OCI-LY7 (cell line): Measurements from ENCODE around the gene ZNF792. TPM values are rescaled to one million over a fixed set of nuclear protein-coding genes. Genes with fewer than 3 reads are reported as not detected.
"Not testable (repeated sequence)": the region's sequence is repeated elsewhere in the genome, so short reads cannot be mapped to it uniquely, and the experiment has no call there.

Source experiments
- BruUV-seq: library from RNA; stranded (reverse); fragments of 400-500 nt; replicated peaks from 2 replicates; lab custom pipeline; 2021; lab: Mats Ljungman, UMichigan
- CTCF ChIA-PET: fragments of 300-600 bp; sonication (Branson Sonifier 250); formaldehyde crosslinking; loops from one replicate; lab custom pipeline; 2022; ENCODE audit warnings: antibody characterized with exemption; ENCODE audit not compliant: unreplicated experiment; lab: Charles Lee
- POLR2A ChIA-PET: fragments of 300-600 bp; sonication (Branson Sonifier 250); formaldehyde crosslinking; loops from one replicate; lab custom pipeline; 2022; ENCODE audit warnings: antibody characterized with exemption; lab: Charles Lee
- DNase-seq: peaks from one replicate; pipeline ENCODE4 v3.0.0-alpha.2; 2015; ENCODE audit warnings: low spot score
- H2AFZ ChIP-seq: fragments of 200-600 bp; sonication (generic), shearing (Covaris generic); 2 replicates; pipeline ENCODE4 v1.6.1; 2014; ENCODE audit warnings: mild to moderate bottlenecking, antibody characterized with exemption, low read length, moderate library complexity
- H3K27ac ChIP-seq: fragments of 200-600 bp; sonication (generic); 2 replicates; pipeline ENCODE4 v1.5.1; 2014; ENCODE audit warnings: mixed run types, low read depth, mild to moderate bottlenecking, moderate library complexity, low read length, inconsistent platforms; ENCODE audit not compliant: poor library complexity, severe bottlenecking
- H3K36me3 ChIP-seq: fragments of 200-600 bp; sonication (generic); 2 replicates; pipeline ENCODE4 v1.6.1; 2014; ENCODE audit warnings: mild to moderate bottlenecking, antibody characterized with exemption, low read length, moderate library complexity, mixed read lengths; ENCODE audit not compliant: insufficient read depth
- H3K4me1 ChIP-seq: fragments of 200-600 bp; sonication (generic); 2 replicates; pipeline ENCODE4 v1.5.1; 2014; ENCODE audit warnings: mild to moderate bottlenecking, low read length; ENCODE audit not compliant: insufficient read depth, poor library complexity, severe bottlenecking
- H3K4me2 ChIP-seq: fragments of 200-600 bp; sonication (generic); 2 replicates; pipeline ENCODE4 v1.6.1; 2014; ENCODE audit warnings: mild to moderate bottlenecking, low read length
- H3K4me3 ChIP-seq: fragments of 200-600 bp; sonication (generic); 2 replicates; pipeline ENCODE4 v1.5.1; 2014; ENCODE audit warnings: mild to moderate bottlenecking, low read depth, low read length; ENCODE audit not compliant: poor library complexity, severe bottlenecking
- H3K79me2 ChIP-seq: fragments of 200-600 bp; sonication (generic); 2 replicates; pipeline ENCODE4 v1.6.1; 2016; ENCODE audit warnings: low read depth, mild to moderate bottlenecking, low read length, moderate library complexity, mixed read lengths; ENCODE audit not compliant: insufficient read depth
- H3K9me2 ChIP-seq: fragments of 200-600 bp; sonication (generic); 2 replicates; pipeline ENCODE4 v1.6.1; 2016; ENCODE audit warnings: mild to moderate bottlenecking, low read length, mixed read lengths; ENCODE audit not compliant: insufficient read depth
- H3K9me3 ChIP-seq: fragments of 200-600 bp; sonication (generic); 2 replicates; pipeline ENCODE4 v1.6.1; 2014; ENCODE audit warnings: mild to moderate bottlenecking, mixed run types, low read length, mixed read lengths
- H4K20me1 ChIP-seq: fragments of 200-600 bp; sonication (generic); 2 replicates; pipeline ENCODE4 v1.6.1; 2014; ENCODE audit warnings: mild to moderate bottlenecking, antibody characterized with exemption, low read length, moderate library complexity, mixed read lengths; ENCODE audit not compliant: insufficient read depth
- CTCF ChIP-seq: fragments of 200-600 bp; sonication (generic); conservative IDR thresholded peaks from 2 replicates; pipeline ENCODE4 v1.5.1; 2014; ENCODE audit warnings: mild to moderate bottlenecking, antibody characterized with exemption, low read length, moderate library complexity, mixed read lengths
- EZH2phosphoT487 ChIP-seq: fragments of 200-600 bp; sonication (generic); IDR thresholded peaks from 2 replicates; pipeline ENCODE4 v1.6.1; 2018; ENCODE audit warnings: low read depth, borderline replicate concordance, mild to moderate bottlenecking, mixed run types, antibody characterized with exemption, low read length, moderate library complexity, mixed read lengths
- intact Hi-C: fragments of 100-400 bp; cut with micrococcal nuclease; formaldehyde crosslinking; loops from one replicate; pipeline ENCODE4 v1.10.0; 2022; ENCODE audit not compliant: unreplicated experiment
- total RNA-seq, 2 experiments: library from RNA; depleted of rRNA in 1 of 2; stranded (reverse); fragments of >200 nt in 1 of 2; shearing (Covaris generic) in 1 of 2; gene quantifications; 2 replicates each; pipeline ENCODE4 v1.2.3, GENCODE V29; 2014 to 2022

The ZNF792 gene
- total RNA-seq, 2 experiments from 2014 or later = 8.0 to 9.5 TPM

- Histone ChIP-seq H3K9me2 (no peaks in the 10 kb centered on the region), H3K4me3 (no peak overlapping the region), H3K79me2 (no peaks in the 10 kb centered on the region), H3K4me1 (peaks cover 8% of the 10 kb centered on the region), H3K36me3 (no peaks in the 10 kb centered on the region), H3K27ac (no peak overlapping the region), H3K9me3 (peaks cover 20% of the 10 kb centered on the region; the same call in 1 of the 2 replicates), H2AFZ (no peak overlapping the region), H4K20me1 (no peaks in the 10 kb centered on the region), H3K4me2 (no peak overlapping the region)
- DNase-seq = no peak
- POLR2A ChIA-PET = no interaction called here
- CTCF ChIA-PET = interaction anchor here (0.7 kb wide), 1 partner anchor 66 kb away, joined by 3 read pairs; no protein-coding TSS in a partner anchor
- intact Hi-C loops = loop anchor here (2.0 kb wide), 2 partner anchors 31 to 73 kb away; no protein-coding TSS in a partner anchor
- TF ChIP-seq CTCF (no peak), EZH2phosphoT487 (no peak)
- BruUV-seq = no TSS peak
Observed at GRCh38 chr19:34972163-34972705, 8.2 kb upstream of the ZNF792 start.

GRCh38 chr19:34970185-34970780 is 6.3 kb upstream of the ZNF792 start:
- H3K4me2 ChIP-seq, DNase-seq, H3K4me3 ChIP-seq, POLR2A ChIA-PET, CTCF ChIA-PET, H3K36me3 ChIP-seq, H2AFZ ChIP-seq, H3K4me1 ChIP-seq, H3K27ac ChIP-seq, intact Hi-C loops, BruUV-seq, H4K20me1 ChIP-seq, H3K9me2 ChIP-seq, H3K79me2 ChIP-seq: not testable (repeated sequence)
- H3K9me3 ChIP-seq = peaks cover 17% of the 10 kb centered on the region

DNA sequence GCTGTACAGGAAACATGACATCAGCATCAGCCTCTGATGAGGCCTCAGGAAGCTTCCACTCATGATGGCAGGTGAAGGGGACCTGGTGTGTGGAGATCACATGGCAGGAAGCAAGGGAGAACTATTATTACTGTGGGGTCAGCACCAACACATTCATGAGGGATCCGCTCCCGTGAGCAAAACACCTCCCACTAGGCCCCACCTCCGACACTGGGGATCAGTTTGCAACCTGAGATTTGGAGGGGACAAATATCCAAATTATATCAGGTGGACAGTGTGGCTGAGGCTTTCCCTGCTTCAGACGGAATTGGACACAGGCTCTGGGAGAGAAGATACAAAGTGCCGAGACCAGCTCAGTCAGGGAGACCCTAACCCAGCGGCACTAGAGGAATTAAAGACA is 5.7 kb upstream of the ZNF792 start:
- POLR2A ChIA-PET = no interaction called here
- H3K4me3 ChIP-seq = no peak overlapping the region

More for the DNA sequence above, 5.7 kb upstream of the ZNF792 start:
- H2AFZ ChIP-seq = no peak overlapping the region
- peaks cover 17% of the 10 kb centered on the region for H3K9me3 ChIP-seq
- H3K4me2 ChIP-seq = no peak overlapping the region
- CTCF ChIA-PET = no interaction called here
- no peak overlapping the region for H3K27ac ChIP-seq
- no peaks in the 10 kb centered on the region for H4K20me1 ChIP-seq
- H3K4me1 ChIP-seq = peaks cover 8% of the 10 kb centered on the region
- TF ChIP-seq CTCF (no peak), EZH2phosphoT487 (no peak)
- no peaks in the 10 kb centered on the region for H3K36me3 ChIP-seq
- no TSS peak for BruUV-seq
- no peak for DNase-seq
- intact Hi-C loops = no loop called here
- H3K9me2 ChIP-seq = no peaks in the 10 kb centered on the region
- no peaks in the 10 kb centered on the region for H3K79me2 ChIP-seq
